CD4-positive, alpha-beta T cell treated with Interleukin-2 at 100 ng/mL for 4 hours (primary cell): ENCODE results near the gene MEI1.
A peak's percentile ranks its signal among the peaks of the same experiment; 100 is the strongest.
"Not testable (repeated sequence)": the region's sequence is repeated elsewhere in the genome, so short reads cannot be mapped to it uniquely, and the experiment has no call there.

Experiments used
- DNase-seq: peaks from one replicate; pipeline ENCODE4 v3.0.0-alpha.2; 2020; ENCODE audit warnings: low spot score

The MEI1 gene

GRCh38 chr22:41699264-41700107 lies at the start of gene MEI1:
Gene MEI1 (plus strand): TSS chr22:41699503. CDS start chr22:41699539, 36 bp downstream.
- peak; percentile 92 for DNase-seq

DNA sequence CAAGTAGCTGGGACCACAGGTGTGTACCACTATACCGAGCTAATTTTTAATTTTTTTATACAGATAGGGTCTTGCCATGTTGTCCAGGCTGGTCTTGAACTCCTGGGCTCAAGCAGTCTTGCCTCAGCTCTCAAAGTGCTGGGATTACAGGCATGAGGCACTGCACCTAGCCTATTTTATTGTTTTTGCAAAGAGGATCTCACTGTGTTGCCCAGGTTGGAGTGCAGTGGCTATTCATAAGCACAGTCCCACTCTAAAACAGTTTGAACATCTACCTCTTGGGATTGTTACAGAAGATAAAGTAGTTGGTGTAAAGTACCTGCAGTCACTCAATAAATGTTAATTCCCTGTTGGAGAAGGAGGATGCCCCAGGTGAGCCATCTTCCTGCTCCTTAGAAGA lies 49.1 kb upstream of the MEI1 start:
- DNase-seq = no peak

DNA sequence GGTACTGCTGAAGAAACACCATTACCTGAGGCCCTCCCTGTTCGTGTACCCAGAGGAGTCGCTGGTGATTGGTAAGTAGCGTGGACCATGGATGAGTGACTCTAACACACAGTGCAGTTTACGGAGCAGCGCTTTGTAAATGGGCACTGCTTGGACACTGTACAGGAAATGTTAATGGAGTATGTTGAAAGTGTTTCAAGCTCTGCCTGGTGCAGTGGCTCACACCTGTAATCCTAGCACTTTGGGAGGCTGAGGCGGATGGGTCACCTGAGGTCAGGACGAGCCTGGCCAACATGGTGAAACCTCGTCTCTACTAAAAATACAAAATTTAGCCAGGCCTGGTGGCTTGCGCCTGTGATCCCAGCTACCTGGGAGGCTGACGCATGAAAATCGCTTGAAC lies 48.5 kb upstream of the MEI1 start:
- DNase-seq = no peak

DNA sequence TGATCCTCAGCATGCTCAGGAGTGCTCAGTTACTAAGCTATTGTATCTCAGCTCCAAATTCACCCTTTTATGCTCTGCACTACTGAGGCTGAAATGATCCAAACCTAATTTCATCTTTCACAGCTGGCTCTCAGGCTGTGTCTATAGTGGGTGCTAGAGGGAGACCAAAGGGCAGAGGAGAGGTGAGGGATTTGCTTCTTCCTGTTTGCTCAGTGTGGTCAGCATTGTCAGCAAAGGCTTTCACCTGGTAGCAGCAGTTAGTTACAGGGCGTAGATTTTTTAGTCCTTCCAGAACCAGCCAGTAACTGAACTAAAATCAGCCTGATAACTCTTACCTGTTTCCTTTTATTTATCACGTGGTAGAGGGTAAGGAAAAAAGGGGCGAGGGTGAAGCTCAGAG lies 45.0 kb upstream of the MEI1 start:
- no peak for DNase-seq

DNA sequence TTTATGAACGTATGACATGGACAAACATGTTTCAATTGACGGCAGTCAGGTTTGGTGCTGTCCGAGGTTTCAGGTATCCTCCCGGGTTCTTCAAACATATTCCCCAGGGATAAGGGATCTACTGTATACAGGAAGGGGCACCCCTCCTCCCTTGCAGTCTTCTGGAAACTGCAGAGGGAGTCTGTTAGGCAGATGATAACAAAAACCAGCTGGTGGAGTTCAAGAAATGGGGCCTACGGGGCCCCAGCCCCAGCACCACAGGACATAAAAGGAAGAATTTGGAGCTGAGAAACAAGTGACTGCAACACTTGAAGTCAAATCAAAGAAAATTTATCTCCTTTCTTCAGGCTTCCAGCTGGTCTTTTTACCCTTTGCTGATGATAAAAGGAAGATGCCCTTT lies 42.7 kb upstream of the MEI1 start:
- no peak for DNase-seq

GRCh38 chr22:41657709-41658108 lies 41.6 kb upstream of the MEI1 start:
- DNase-seq = no peak

DNA sequence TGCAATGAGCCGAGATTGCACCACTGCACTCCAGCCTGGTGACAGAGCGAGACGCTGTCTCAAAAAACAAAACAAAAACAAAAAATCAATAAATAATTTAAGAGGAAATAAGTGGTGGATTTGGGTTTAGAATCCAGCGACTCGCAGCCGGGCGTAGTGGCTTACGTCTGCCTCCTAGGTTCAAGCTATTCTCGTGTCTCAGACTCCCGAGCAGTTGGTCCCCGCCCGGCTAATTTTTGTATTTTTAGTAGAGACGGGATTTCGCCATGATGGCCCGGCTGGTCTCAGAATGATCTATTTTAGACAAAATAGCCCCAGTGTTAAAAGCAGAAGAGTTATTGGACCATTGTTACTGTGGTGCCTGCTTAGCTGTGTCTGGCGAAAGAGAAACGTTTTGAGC lies 40.4 kb upstream of the MEI1 start:
- DNase-seq = no peak

GRCh38 chr22:41659941-41660340 lies 39.4 kb upstream of the MEI1 start:
- no peak for DNase-seq

GRCh38 chr22:41660416-41660815 lies 38.9 kb upstream of the MEI1 start:
- DNase-seq = no peak

DNA sequence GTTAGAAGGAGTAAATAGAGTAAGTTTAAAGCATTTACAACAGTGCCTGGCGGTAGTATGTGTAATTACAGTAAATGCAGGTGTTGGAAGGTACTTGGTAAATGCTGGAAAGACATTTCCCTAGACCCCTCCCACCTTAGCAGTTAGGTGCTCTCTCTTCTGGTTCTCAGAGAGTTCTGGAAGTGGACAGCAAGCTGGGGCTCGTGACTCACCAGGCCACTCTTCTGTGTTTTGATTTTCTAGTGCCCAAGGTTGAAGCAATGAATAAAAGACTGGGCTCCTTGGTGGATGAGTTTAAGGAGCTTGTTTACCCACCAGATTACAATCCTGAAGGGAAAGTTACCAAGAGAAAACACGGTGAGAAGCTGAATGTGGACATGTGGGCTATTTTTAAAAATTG lies 38.2 kb upstream of the MEI1 start:
- DNase-seq = no peak

DNA sequence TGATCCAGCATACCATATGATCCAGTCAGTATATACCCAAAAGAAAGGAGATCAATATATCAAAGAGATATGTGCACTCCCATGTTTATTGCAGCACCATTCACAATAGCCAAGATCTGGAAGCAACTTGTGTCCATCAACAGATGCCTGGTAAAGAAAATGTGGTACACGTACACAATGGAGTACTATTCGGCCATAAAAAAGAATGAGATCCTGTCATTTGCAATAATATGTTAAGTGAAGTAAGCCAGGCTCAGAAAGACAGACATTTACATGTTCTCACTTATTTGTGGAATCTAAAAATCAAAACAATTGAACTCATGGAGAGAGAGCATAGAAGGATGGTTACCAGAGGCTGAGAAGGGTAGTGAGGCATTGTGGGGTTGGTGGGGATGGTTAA lies 37.6 kb upstream of the MEI1 start:
- DNase-seq = no peak

DNA sequence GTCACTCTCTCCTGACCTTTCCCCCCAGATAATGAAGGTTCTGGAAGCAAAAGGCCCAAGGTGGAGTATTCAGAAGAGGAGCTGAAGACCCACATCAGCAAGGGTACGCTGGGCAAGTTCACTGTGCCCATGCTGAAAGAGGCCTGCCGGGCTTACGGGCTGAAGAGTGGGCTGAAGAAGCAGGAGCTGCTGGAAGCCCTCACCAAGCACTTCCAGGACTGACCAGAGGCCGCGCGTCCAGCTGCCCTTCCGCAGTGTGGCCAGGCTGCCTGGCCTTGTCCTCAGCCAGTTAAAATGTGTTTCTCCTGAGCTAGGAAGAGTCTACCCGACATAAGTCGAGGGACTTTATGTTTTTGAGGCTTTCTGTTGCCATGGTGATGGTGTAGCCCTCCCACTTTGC lies 35.7 kb upstream of the MEI1 start:
- DNase-seq = not testable (repeated sequence)

DNA sequence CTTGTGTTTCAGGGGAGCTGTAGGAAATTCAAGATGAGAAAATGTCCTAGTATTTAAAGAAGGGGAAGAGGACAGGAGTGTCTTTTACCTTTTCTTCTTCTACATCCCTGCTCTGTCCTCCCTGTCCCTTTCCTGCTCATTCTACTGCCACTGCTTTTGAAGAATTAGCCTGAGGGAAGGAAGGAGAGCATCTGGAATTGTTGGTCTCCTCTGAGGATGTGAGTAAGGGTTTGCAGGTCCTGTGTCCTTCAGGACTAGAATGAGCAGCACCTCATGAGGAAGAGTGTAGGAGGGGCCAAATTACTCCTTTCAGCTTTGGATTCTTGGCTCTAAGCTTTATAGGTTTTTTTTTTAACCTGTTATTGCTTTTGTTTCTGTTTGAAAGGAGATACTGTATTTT lies 34.8 kb upstream of the MEI1 start:
- no peak for DNase-seq

GRCh38 chr22:41664951-41665350 lies 34.4 kb upstream of the MEI1 start:
- DNase-seq = no peak

- no peak for DNase-seq
These were observed 30.1 kb upstream of the MEI1 start for GRCh38 chr22:41668971-41669911.

GRCh38 chr22:41672096-41672495 lies 27.2 kb upstream of the MEI1 start:
- not testable (repeated sequence) for DNase-seq

DNA sequence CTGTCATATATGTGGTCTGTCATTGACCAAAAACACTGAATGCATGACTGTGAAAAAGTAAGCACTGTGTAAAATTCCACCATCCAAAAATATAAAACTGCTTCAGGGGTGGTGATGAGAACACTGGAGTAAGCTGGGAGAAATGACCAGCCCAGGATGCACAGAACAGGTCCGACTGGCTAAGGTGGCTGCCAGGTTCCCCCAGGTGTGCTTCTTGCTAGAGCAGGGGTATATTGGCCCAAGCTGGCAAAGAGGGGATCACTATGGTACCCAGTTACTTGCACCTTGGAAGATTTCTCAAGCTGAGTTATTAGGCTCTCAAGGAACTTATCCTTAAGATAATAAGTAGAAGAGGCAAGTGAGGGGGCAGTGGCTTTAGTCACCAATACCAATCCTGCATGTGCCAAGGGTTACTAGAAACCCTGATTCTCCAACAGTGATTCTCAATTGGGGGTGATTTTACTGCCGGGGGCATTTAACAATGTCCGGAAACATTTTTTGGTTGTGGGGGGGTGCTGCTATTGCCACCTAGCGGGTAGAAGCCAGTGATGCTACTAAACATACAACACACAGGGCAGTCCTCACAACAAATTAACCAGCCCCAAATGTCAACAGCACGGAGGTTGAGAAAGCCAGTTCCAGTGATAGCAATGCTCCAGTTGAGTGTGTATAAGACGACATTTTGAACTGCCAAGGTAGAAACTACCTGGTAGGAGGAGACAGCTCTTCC lies 26.4 kb upstream of the MEI1 start:
- DNase-seq = no peak

DNA sequence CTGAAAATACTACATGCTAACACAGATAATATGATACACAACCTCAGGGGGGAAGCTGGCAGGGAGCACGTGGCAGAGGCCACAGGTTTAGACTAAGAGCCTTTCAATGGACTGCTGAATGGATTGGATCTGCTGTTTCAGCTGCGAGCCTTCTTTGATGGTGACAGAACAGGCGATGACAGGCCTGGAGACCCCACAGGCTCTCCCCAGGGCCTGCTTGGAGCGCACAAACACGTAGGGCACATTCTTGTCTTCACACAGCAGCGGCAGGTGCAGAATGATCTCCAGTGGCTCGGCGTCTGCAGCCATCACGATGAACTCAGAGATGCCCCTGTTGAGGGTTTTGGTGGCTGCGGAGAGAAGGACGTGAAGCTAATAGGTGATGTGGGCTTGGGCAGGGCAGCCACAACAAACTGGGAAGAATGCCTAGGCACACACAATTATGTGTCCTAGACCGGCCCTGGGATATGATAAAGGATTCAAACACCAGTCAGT lies 24.4 kb upstream of the MEI1 start:
- no peak for DNase-seq

GRCh38 chr22:41676134-41676533 lies 23.2 kb upstream of the MEI1 start:
- DNase-seq = no peak

DNA sequence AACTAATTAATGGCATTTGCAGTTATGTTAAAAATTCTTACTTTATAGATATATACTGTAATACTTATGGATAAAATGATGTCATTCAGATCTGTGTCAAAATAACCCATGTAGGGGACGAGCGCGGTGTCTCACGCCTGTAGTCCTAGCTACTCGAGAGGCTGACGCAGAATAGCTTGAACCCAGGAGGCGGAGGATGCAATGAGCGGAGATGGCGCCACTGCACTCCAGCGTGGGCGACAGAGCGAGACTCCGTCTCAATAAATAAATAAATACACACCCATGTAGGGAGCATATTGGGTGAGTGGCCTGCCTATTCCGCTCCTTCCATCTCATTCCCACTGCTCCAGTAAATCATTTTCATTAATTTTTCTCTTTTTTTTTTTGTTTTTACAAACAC lies 17.7 kb upstream of the MEI1 start:
- no peak for DNase-seq

GRCh38 chr22:41682033-41682807 lies 17.1 kb upstream of the MEI1 start:
- peak; percentile 81 for DNase-seq
